IMR-90 (cell line): Measurements from ENCODE around the gene FBN3.

ENCODE experiments used
- BHLHE40 ChIP-seq: fragments of 150-350 bp; IDR thresholded peaks from 2 replicates; pipeline ENCODE4 v1.6.1; 2016; ENCODE audit warnings: mild to moderate bottlenecking, low read depth, low read length
- CHD1 ChIP-seq: IDR thresholded peaks from 2 replicates; pipeline ENCODE4 v1.6.1; 2012; ENCODE audit warnings: low read depth, low read length, improper control_type of control experiment
- MAZ ChIP-seq: IDR thresholded peaks from 2 replicates; pipeline ENCODE4 v1.6.1; 2012; ENCODE audit warnings: low read depth, mild to moderate bottlenecking, low read length, improper control_type of control experiment, moderate library complexity, borderline replicate concordance
- RCOR1 ChIP-seq: IDR thresholded peaks from 2 replicates; pipeline ENCODE4 v1.6.1; 2012; ENCODE audit warnings: mild to moderate bottlenecking, low read length, improper control_type of control experiment; ENCODE audit not compliant: insufficient replicate concordance
- TF ChIP-seq, protein P1 (sequence below): conservative IDR thresholded peaks from 2 replicates; pipeline ENCODE4 v1.5.1; 2012; ENCODE audit warnings: mild to moderate bottlenecking, low read depth, low read length, improper control_type of control experiment

DNA sequence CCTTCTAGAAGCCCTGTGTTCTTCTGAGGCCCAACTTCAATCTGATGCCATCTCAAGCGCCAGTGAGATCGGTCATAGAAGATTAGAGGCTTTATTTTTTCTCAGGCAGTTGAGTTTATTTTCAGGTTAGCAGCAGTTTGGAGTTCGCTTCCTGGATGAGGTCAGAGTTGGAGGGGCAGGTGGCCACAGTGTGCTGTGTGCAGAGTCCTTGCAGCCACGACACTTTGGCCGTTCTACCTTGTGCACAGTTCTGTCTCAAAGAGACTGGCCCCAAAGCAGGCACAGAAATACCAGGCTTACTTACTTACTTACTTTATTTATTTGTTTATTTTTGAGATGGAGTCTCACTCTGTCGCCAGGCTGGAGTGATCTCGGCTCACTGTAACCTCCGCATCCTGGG is 128.0 kb downstream of the FBN3 start:
- TF ChIP-seq BHLHE40: no peak
- TF ChIP-seq MAZ: no peak
- no peak for TF ChIP-seq CHD1
- TF ChIP-seq, protein P1, sequence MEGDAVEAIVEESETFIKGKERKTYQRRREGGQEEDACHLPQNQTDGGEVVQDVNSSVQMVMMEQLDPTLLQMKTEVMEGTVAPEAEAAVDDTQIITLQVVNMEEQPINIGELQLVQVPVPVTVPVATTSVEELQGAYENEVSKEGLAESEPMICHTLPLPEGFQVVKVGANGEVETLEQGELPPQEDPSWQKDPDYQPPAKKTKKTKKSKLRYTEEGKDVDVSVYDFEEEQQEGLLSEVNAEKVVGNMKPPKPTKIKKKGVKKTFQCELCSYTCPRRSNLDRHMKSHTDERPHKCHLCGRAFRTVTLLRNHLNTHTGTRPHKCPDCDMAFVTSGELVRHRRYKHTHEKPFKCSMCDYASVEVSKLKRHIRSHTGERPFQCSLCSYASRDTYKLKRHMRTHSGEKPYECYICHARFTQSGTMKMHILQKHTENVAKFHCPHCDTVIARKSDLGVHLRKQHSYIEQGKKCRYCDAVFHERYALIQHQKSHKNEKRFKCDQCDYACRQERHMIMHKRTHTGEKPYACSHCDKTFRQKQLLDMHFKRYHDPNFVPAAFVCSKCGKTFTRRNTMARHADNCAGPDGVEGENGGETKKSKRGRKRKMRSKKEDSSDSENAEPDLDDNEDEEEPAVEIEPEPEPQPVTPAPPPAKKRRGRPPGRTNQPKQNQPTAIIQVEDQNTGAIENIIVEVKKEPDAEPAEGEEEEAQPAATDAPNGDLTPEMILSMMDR: no peak
- TF ChIP-seq RCOR1: no peak
